ENCODE measurements around the gene PFKFB3. TPM values are rescaled to one million over a fixed set of nuclear protein-coding genes. Genes with fewer than 3 reads are reported as not detected.

PFKFB3 gene
- total RNA-seq, 1 experiment from 2014 or later, result 36.8 TPM

DNA sequence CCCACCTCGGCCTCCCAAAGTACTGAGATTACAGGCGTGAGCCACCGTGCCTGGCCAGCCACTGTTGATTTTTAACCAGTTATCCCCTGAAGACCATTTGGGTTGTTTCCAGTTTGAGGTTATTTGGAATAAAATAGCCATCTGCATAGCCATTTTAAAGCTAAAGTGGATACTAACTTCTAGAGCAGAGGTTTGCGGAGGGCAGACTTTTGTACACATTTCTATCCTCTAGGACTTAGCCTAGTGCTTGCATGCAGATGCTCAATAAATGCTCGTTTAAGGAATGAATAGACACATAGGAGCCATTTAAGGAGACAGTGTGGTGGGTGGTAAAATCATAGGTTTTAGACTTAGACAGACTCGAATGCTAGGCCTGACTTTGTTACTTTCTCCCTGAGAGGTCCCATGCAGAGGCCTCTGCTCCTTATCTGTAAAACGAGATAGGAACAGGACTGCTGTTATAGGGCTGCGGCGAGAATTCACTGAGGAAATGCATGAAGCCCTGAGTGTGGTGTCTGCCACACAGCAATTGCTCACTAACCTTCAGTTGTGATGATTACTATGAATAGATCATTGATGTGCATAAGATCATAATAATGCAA is 75.9 kb downstream of the PFKFB3 start:
- DNase-seq, result no peak
- no peaks in the 10 kb centered on the region for H3K79me1 ChIP-seq (ENCODE audit: insufficient read depth, low read depth, low read length, poor library complexity, severe bottlenecking)
- H3K4me2 ChIP-seq (ENCODE audit: insufficient read depth, insufficient read length, low read length), result no peak overlapping the region
- no peak overlapping the region for H4K91ac ChIP-seq (ENCODE audit: insufficient read length, low read depth, low read length)
- H3K56ac ChIP-seq (ENCODE audit: insufficient read length, low read depth, low read length), result no peak overlapping the region
- Mint-ChIP-seq H3K9me3 (no peaks in the 10 kb centered on the region; a peak in 1 of 5 replicates), H3K27ac (peak overlapping the region in 1 of 3 experiments; percentile 77; a peak in 2 of 7 replicates), H3K27me3 (ENCODE audit: low read depth) (no peaks in the 10 kb centered on the region), H3K4me3 (no peak overlapping the region), H3K4me1 (peaks cover 15 to 17% of the 10 kb centered on the region in 2 experiments), H3K36me3 (ENCODE audit: insufficient read depth in 1 of 3, low read depth in 3 of 3) (no peaks in the 10 kb centered on the region)
- no peak overlapping the region for H2AFZ ChIP-seq (ENCODE audit: low read length)
- no peak overlapping the region for H3K9ac ChIP-seq (ENCODE audit: extremely low read depth, insufficient read length, low read length)
- no peak overlapping the region for H3K27ac ChIP-seq (ENCODE audit: insufficient read length, low read depth, low read length)
- no peak overlapping the region for H2BK20ac ChIP-seq (ENCODE audit: low read depth, low read length, poor library complexity, severe bottlenecking)
- no peak overlapping the region for H3K23ac ChIP-seq (ENCODE audit: insufficient read length, low read depth, low read length)
- no peak overlapping the region for H2AK5ac ChIP-seq (ENCODE audit: insufficient read length, low read length)
- H3K4ac ChIP-seq (ENCODE audit: low read depth, low read length), result no peak overlapping the region
- no peaks in the 10 kb centered on the region for H4K20me1 ChIP-seq (ENCODE audit: control insufficient read depth, insufficient read depth, insufficient read length)
- no peak overlapping the region for H3K18ac ChIP-seq (ENCODE audit: insufficient read length, low read depth, low read length)
- no peak overlapping the region for H2BK120ac ChIP-seq (ENCODE audit: low read depth, low read length, poor library complexity, severe bottlenecking)
- WGBS (ENCODE audit: extremely low coverage, insufficient read length, low lambda C conversion rate), result no CpG with 5 or more reads among the region's 9 CpGs
- H2BK5ac ChIP-seq (ENCODE audit: insufficient read length, low read length), result no peak overlapping the region
- no peak overlapping the region for H2BK15ac ChIP-seq (ENCODE audit: low read depth, low read length)
- H3T11ph ChIP-seq (ENCODE audit: low read length), result no peak overlapping the region
- no peak overlapping the region for H3K14ac ChIP-seq (ENCODE audit: insufficient read depth, low read length)
- H3K23me2 ChIP-seq (ENCODE audit: insufficient read length, low read depth, low read length, poor library complexity, severe bottlenecking), result no peaks in the 10 kb centered on the region
- TF ChIP-seq, protein P1, sequence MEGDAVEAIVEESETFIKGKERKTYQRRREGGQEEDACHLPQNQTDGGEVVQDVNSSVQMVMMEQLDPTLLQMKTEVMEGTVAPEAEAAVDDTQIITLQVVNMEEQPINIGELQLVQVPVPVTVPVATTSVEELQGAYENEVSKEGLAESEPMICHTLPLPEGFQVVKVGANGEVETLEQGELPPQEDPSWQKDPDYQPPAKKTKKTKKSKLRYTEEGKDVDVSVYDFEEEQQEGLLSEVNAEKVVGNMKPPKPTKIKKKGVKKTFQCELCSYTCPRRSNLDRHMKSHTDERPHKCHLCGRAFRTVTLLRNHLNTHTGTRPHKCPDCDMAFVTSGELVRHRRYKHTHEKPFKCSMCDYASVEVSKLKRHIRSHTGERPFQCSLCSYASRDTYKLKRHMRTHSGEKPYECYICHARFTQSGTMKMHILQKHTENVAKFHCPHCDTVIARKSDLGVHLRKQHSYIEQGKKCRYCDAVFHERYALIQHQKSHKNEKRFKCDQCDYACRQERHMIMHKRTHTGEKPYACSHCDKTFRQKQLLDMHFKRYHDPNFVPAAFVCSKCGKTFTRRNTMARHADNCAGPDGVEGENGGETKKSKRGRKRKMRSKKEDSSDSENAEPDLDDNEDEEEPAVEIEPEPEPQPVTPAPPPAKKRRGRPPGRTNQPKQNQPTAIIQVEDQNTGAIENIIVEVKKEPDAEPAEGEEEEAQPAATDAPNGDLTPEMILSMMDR (conservative IDR thresholded peaks at IDR 0.05), result no peak
- no peak overlapping the region for H4K8ac ChIP-seq (replicated peaks; ENCODE audit: insufficient read length, low read depth, low read length)
- H3K79me2 ChIP-seq (ENCODE audit: insufficient read depth, low read length), result no peaks in the 10 kb centered on the region
- no peaks in the 10 kb centered on the region for H3K4me1 ChIP-seq (ENCODE audit: insufficient read depth, low read length)
- H4K5ac ChIP-seq (ENCODE audit: insufficient read length, low read depth, low read length), result no peak overlapping the region
- H2BK12ac ChIP-seq (ENCODE audit: insufficient read length, low read depth, low read length), result no peak overlapping the region
- no peaks in the 10 kb centered on the region for H3K9me3 ChIP-seq (ENCODE audit: control insufficient read depth, low read depth, low read length)
- H3K27me3 ChIP-seq (ENCODE audit: insufficient read depth, low read length), result no peaks in the 10 kb centered on the region

Measured in H9 (cell line).